Activated T-helper 1 cell treated with Interleukin-2 at 50 U/mL for 16 hours (primary cell): ENCODE data around the gene UBR2.
"Not testable (repeated sequence)": the region's sequence is repeated elsewhere in the genome, so short reads cannot be mapped to it uniquely, and the experiment has no call there.

Experiments
- DNase-seq: peaks from one replicate; pipeline ENCODE4 v3.0.0-alpha.2; 2020; ENCODE audit warnings: low read depth

Gene UBR2

DNA sequence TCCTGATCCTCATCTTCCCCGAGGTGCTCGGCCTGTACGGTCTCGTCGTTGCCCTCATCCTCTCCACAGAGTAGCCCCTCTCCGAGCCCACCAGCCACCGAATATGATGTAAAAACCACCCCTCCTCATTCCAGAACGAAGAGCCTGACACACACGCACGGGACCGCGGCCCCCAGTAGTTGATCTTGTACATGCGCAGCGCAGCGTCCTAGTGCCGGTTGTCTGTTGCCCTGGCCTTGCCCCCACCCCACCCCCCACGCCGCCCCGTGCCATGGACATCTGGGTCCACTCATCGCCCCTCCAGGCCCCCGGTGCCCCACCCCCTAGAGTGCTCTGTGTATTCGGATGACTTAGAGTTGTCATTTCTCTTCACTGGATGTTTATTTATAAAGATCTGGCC, 163.8 kb downstream of the UBR2 start:
- DNase-seq = no peak

DNA sequence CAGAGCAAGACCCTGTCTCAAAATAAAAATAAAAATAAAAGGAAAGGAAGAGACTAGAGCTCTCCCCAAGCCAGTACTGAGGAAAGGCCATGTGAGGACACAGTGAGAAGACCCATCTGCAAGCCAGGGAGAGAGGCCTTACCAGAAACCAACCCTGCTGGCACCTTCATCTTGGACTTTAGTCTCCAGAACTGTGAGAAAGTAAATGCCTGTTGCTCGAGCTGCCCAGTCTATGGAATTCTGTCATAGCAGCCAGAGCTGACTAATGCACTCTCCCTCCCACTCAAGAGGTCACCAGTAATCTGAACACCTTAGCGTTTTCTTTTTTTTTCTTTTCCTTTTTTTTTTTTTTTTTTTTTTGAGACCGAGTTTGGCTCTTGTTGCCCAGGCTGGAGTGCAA, 165.9 kb downstream of the UBR2 start:
- DNase-seq = no peak

DNA sequence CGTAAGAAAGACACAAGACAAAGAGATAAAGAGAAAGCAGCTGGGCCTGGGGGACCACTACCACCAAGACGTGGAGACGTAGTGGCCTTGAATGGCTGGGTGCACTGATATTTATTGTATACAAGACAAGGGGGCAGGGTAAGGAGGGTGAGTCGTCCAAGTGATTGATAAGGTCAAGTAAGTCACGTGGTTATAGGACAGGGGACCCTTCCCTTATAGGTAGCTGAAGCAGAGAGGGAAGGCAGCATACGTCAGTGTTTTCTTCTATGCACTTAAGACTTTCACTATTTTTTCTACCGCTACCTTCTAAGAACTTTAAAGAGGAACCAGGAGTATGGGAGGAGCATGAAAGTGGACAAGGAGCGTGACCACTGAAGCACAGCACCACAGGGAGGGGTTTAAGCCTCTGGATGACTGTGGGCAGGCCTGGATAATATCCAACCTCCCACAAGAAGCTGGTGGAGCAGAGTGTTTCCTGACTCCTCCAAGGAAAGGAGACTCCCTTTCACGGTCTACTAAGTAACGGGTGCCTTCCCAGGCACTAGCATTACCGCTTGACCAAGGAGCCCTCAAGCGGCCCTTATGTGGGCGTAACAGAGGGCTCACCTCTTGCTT, 170.1 kb downstream of the UBR2 start:
- DNase-seq = not testable (repeated sequence)

DNA sequence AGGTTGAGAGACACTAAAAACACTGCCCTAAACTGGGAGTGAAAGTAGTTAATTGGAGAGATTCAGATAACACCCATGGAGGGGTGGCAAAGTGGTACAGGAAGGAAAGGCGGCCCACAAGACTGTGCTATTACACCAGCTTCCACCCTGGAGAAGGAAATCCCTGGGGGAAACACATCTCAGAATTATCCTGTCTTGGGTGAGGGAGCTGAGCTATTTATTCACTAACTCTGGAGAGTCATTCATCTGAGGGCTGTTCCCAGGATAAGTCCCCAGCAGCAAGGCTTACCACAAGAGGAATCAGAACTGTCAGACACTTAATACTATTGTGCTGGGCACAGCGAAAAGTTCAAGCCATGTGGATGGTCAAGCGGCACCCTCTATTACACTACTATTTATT, 172.1 kb downstream of the UBR2 start:
- DNase-seq = no peak

DNA sequence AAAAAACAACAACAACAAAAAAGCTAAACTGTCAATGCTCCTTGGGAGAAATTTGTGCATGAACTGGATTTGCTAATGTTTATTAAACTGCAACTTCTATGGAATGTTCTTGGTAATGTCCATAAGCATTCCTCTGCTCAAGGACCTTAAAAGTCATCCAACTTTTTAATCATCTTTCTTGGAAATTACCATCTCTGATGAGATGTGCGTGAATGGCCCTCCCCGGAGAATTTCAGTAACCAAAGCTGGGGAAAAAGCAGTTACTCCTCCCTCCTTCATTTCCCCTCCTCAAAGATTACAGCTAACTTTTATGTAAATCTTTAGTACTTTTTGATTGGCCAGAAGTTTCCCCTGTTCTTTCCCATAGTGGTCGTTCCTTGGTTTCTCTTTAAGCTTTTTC, 176.9 kb downstream of the UBR2 start:
- DNase-seq = no peak

DNA sequence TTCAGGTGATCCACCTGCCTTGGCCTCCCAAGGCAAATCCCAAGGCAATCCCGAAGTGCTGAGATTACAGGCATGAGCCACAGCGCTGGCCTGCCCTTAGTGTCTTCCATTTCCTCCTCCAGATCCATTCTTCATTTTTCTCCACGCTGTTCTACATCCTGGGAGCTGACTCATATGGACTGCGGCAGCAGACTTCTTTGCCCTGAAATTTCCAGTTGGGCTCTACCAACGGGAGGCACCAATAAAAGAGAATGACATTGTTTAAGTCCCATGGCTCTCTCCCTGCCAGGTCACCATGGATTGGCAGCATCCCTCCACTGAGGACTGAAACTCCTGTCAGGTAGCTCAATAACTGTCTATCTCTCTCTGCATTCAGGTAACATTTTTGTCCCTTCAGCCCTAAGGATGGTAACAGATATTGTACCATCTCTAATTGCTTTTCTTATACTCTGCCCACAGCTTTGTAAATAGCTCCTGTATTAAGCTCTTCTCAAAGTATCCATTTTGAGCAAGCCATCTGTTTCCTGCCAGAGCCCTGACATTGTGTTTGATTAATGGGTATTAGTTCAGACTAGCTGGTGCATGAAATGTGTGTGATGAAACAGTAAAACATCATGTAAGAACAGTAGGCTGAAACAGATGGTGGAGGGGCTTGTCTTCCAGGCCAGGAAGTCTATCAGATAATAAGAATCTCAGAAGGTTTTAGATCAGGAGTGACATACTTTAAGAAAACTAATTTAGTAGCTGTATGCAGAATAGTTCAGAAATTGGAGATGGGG, 178.5 kb downstream of the UBR2 start:
- no peak for DNase-seq
